BLaER1 treated with 17β-estradiol and CSF1 and Interleukin-3, amounts not matched to agents 10 nM and 100 nM (cell line): ENCODE results near the gene ABHD12.

Source experiments
- H3K27ac ChIP-seq, 11 experiments: shearing (Covaris generic); formaldehyde crosslinking; 2 replicates each; pipeline ENCODE4 v1.8.1; 2022
- H3K27me3 ChIP-seq, 11 experiments: shearing (Covaris generic); formaldehyde crosslinking; 2 replicates each; pipeline ENCODE4 v1.8.1; 2022
- H3K36me3 ChIP-seq, 11 experiments: shearing (Covaris generic); formaldehyde crosslinking; 2 replicates each; pipeline ENCODE4 v1.8.1; 2022
- H3K4me1 ChIP-seq, 10 experiments: shearing (Covaris generic); formaldehyde crosslinking; 2 replicates each; pipeline ENCODE4 v1.8.1; 2022
- H3K4me2 ChIP-seq, 11 experiments: shearing (Covaris generic); formaldehyde crosslinking; 2 replicates each; pipeline ENCODE4 v1.8.1; 2022
- H3K4me3 ChIP-seq, 10 experiments: shearing (Covaris generic); formaldehyde crosslinking; 2 replicates each; pipeline ENCODE4 v1.8.1; 2022
- H3K9ac ChIP-seq, 11 experiments: shearing (Covaris generic); formaldehyde crosslinking; 2 replicates each; pipeline ENCODE4 v1.8.1; 2022
- H3K9me3 ChIP-seq, 11 experiments: shearing (Covaris generic); formaldehyde crosslinking; replicated peaks in 1 of 11; 2 replicates each; pipeline ENCODE4 v1.8.1; 2022
- H4K20me1 ChIP-seq, 11 experiments: shearing (Covaris generic); formaldehyde crosslinking; 2 replicates each; pipeline ENCODE4 v1.8.1; 2022
- Cebpa-rat ChIP-seq, 11 experiments: shearing (Covaris generic); IDR thresholded peaks; 2 replicates each; pipeline ENCODE4 v1.8.1; 2022

The ABHD12 gene

GRCh38 chr20:25293910-25294458, 96.7 kb downstream of the ABHD12 start:
- H3K27ac ChIP-seq = no peak overlapping the region
- peak overlapping the region in 2 of 11 experiments; percentile 79 to 86; a peak in 1 of 22 replicates for H3K4me2 ChIP-seq
- peaks cover 0 to 42% (median 8%) of the 10 kb centered on the region in 10 experiments; a peak in 12 of 20 replicates for H3K4me1 ChIP-seq
- H3K4me3 ChIP-seq = no peak overlapping the region
- H4K20me1 ChIP-seq = peaks cover 0 to 63% (median 11%) of the 10 kb centered on the region in 11 experiments; a peak in 13 of 22 replicates
- no peaks in the 10 kb centered on the region for H3K9me3 ChIP-seq
- TF ChIP-seq Cebpa-rat (IDR thresholded peaks at IDR 0.05) = no peak
- H3K36me3 ChIP-seq = peaks cover 48 to 88% (median 74%) of the 10 kb centered on the region in 11 experiments
- no peaks in the 10 kb centered on the region for H3K27me3 ChIP-seq
- H3K9ac ChIP-seq = no peak overlapping the region

- H3K4me1 ChIP-seq = peaks cover 0 to 46% (median 10%) of the 10 kb centered on the region in 10 experiments; a peak in 12 of 20 replicates
- H3K36me3 ChIP-seq = peaks cover 53 to 88% (median 74%) of the 10 kb centered on the region in 11 experiments
- no peak overlapping the region; a peak in 1 of 22 replicates for H3K9ac ChIP-seq
- no peak overlapping the region for H3K4me3 ChIP-seq
- no peak for TF ChIP-seq Cebpa-rat (IDR thresholded peaks at IDR 0.05)
- H4K20me1 ChIP-seq = peaks cover 0 to 63% (median 15%) of the 10 kb centered on the region in 11 experiments; a peak in 13 of 22 replicates
- no peaks in the 10 kb centered on the region for H3K9me3 ChIP-seq
- H3K27ac ChIP-seq = no peak overlapping the region; a peak in 1 of 22 replicates
- no peak overlapping the region for H3K4me2 ChIP-seq
- no peaks in the 10 kb centered on the region for H3K27me3 ChIP-seq
These were observed 97.1 kb downstream of the ABHD12 start for GRCh38 chr20:25293507-25293906.

- Histone ChIP-seq H3K4me2 (no peak overlapping the region), H3K27ac (no peak overlapping the region), H3K36me3 (peaks cover 64 to 88% (median 76%) of the 10 kb centered on the region in 11 experiments), H3K4me1 (peaks cover 0 to 37% (median 9%) of the 10 kb centered on the region in 10 experiments; a peak in 12 of 20 replicates), H3K4me3 (no peak overlapping the region), H3K9ac (no peak overlapping the region), H3K27me3 (no peaks in the 10 kb centered on the region), H4K20me1 (peaks cover 0 to 70% (median 16%) of the 10 kb centered on the region in 11 experiments; a peak in 13 of 22 replicates), H3K9me3 (no peaks in the 10 kb centered on the region)
- no peak for TF ChIP-seq Cebpa-rat (IDR thresholded peaks at IDR 0.05)
These were observed 98.3 kb downstream of the ABHD12 start for GRCh38 chr20:25292176-25292891.

GRCh38 chr20:25291432-25292133, 99.1 kb downstream of the ABHD12 start:
- H3K4me2 ChIP-seq = no peak overlapping the region
- no peak overlapping the region for H3K9ac ChIP-seq
- no peaks in the 10 kb centered on the region for H3K9me3 ChIP-seq
- H3K4me3 ChIP-seq = no peak overlapping the region
- no peaks in the 10 kb centered on the region for H3K27me3 ChIP-seq
- no peak overlapping the region for H3K27ac ChIP-seq
- no peak for TF ChIP-seq Cebpa-rat (IDR thresholded peaks at IDR 0.05)
- peaks cover 0 to 70% (median 20%) of the 10 kb centered on the region in 11 experiments; a peak in 14 of 22 replicates for H4K20me1 ChIP-seq
- H3K4me1 ChIP-seq = peaks cover 0 to 29% (median 7%) of the 10 kb centered on the region in 10 experiments; a peak in 13 of 20 replicates
- peaks cover 65 to 88% (median 76%) of the 10 kb centered on the region in 11 experiments for H3K36me3 ChIP-seq

- Histone ChIP-seq H3K27me3 (no peaks in the 10 kb centered on the region), H3K9ac (no peak overlapping the region), H3K36me3 (peaks cover 65 to 88% (median 76%) of the 10 kb centered on the region in 11 experiments), H3K4me1 (peaks cover 0 to 22% (median 9%) of the 10 kb centered on the region in 10 experiments; a peak in 14 of 20 replicates), H3K4me3 (no peak overlapping the region), H3K27ac (no peak overlapping the region), H3K4me2 (no peak overlapping the region), H4K20me1 (peaks cover 0 to 70% (median 24%) of the 10 kb centered on the region in 11 experiments; a peak in 15 of 22 replicates), H3K9me3 (no peaks in the 10 kb centered on the region)
- no peak for TF ChIP-seq Cebpa-rat (IDR thresholded peaks at IDR 0.05)
These were observed 99.8 kb downstream of the ABHD12 start for GRCh38 chr20:25290646-25291431.

- no peak overlapping the region for H3K4me3 ChIP-seq
These were observed 100.6 kb downstream of the ABHD12 start for GRCh38 chr20:25289886-25290597.

GRCh38 chr20:25288291-25289181, 102.1 kb downstream of the ABHD12 start:
- no peak for TF ChIP-seq Cebpa-rat (IDR thresholded peaks at IDR 0.05)
- H3K4me3 ChIP-seq = no peak overlapping the region
- peaks cover 0 to 25% (median 14%) of the 10 kb centered on the region in 10 experiments; a peak in 13 of 20 replicates for H3K4me1 ChIP-seq
- no peak overlapping the region for H3K4me2 ChIP-seq
- H3K9me3 ChIP-seq = no peaks in the 10 kb centered on the region
- H3K36me3 ChIP-seq = peaks cover 86 to 97% (median 91%) of the 10 kb centered on the region in 11 experiments
- peak overlapping the region in 2 of 11 experiments; percentile 14 to 22; a peak in 1 of 22 replicates for H3K9ac ChIP-seq
- H4K20me1 ChIP-seq = peaks cover 0 to 74% (median 31%) of the 10 kb centered on the region in 11 experiments; a peak in 18 of 22 replicates
- H3K27ac ChIP-seq = no peak overlapping the region
- no peaks in the 10 kb centered on the region for H3K27me3 ChIP-seq

More at GRCh38 chr20:25289886-25290597, 100.6 kb downstream of the ABHD12 start:
- Histone ChIP-seq H3K4me1 (peaks cover 0 to 19% (median 12%) of the 10 kb centered on the region in 10 experiments; a peak in 17 of 20 replicates), H3K27ac (no peak overlapping the region; a peak in 1 of 22 replicates), H3K36me3 (peaks cover 71 to 88% (median 78%) of the 10 kb centered on the region in 11 experiments), H3K9ac (0 out of 22 replicates have a peak overlapping the region, but pooled peaks of 1 of the 11 experiments have one; percentile 1), H3K4me2 (no peak overlapping the region), H3K9me3 (no peaks in the 10 kb centered on the region), H3K27me3 (no peaks in the 10 kb centered on the region), H4K20me1 (peaks cover 0 to 70% (median 26%) of the 10 kb centered on the region in 11 experiments; a peak in 17 of 22 replicates)
- no peak for TF ChIP-seq Cebpa-rat (IDR thresholded peaks at IDR 0.05)
